ENCODE data around the gene PTPRQ. TPM values are rescaled to one million over a fixed set of nuclear protein-coding genes. Genes with fewer than 3 reads are reported as not detected.

Gene PTPRQ
- total and polyA plus RNA-seq, 2 experiments from 2014 or later = 0.11 to 0.18 TPM

DNA sequence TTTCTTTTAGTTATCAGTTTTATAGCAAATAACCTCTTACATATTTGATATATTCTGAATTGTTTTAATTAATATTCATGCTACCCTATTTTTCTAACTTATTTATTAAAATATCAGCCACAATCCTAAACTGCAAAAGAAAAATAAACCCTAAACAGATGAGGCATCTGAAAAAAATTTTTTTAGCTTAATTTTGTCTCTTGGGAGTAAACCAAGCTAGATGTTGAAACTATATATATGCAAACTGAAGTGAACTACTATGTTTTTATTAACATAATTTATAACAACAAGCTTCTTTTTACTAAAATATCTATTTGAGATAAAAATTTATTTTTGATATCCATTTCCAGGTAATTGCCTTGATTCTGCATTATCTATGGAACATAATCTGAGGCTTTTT is 87.6 kb downstream of the PTPRQ start:
- no peaks in the 10 kb centered on the region for H3F3A ChIP-seq (ENCODE audit: insufficient read depth)
- H3K9me2 ChIP-seq (ENCODE audit: insufficient read depth) = no peaks in the 10 kb centered on the region
- H3K27ac ChIP-seq = no peak overlapping the region
- no peaks in the 10 kb centered on the region for H3K79me2 ChIP-seq (ENCODE audit: insufficient read depth)
- TF ChIP-seq EZH2 (IDR thresholded peaks at IDR 0.05; ENCODE audit: insufficient read depth, poor library complexity, severe bottlenecking) = no peak
- no peak for TF ChIP-seq EZH2phosphoT487 (IDR thresholded peaks at IDR 0.05; ENCODE audit: insufficient read depth, low read depth)
- H3K9me3 ChIP-seq (ENCODE audit: low read depth) = no peaks in the 10 kb centered on the region
- no peak overlapping the region for H3K4me2 ChIP-seq (ENCODE audit: unreplicated experiment)
- no peak overlapping the region for H2AFZ ChIP-seq
- no peak for DNase-seq
- no peaks in the 10 kb centered on the region for H4K20me1 ChIP-seq (ENCODE audit: insufficient read depth)
- H3K27me3 ChIP-seq (replicated peaks; ENCODE audit: insufficient read depth) = no peaks in the 10 kb centered on the region
- no peak overlapping the region for H3K4me3 ChIP-seq
- no peak overlapping the region for H3K9ac ChIP-seq
- in situ Hi-C loops (cut with MboI) = no loop called here
- H3K4me1 ChIP-seq (ENCODE audit: insufficient read depth) = no peaks in the 10 kb centered on the region; the same call in 1 of the 2 replicates
- no peaks in the 10 kb centered on the region for H3K36me3 ChIP-seq (ENCODE audit: low read depth)

DNA sequence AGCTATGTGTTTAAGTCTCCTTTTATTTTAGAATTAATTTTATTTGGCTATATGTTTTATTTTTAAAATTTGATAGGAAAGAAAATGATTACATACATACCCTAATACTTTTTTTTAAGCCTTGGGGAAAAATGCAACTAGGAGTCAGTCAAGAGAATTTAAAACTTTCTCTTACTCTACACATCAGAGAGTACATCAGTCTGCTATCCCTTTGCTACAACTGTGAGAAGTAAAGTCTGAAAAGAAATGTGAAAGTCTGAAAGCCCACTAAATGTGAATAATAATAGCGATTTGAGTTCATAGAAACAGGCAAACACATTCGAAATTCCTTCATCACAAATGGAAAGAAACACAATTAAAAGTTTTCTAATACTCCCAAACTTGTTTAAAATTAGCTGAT is 95.0 kb downstream of the PTPRQ start:
- in situ Hi-C loops (cut with MboI) = no loop called here
- H3K27ac ChIP-seq = no peak overlapping the region
- no peaks in the 10 kb centered on the region for H3F3A ChIP-seq (ENCODE audit: insufficient read depth)
- no peaks in the 10 kb centered on the region for H4K20me1 ChIP-seq (ENCODE audit: insufficient read depth)
- H3K9ac ChIP-seq = no peak overlapping the region
- H3K9me2 ChIP-seq (ENCODE audit: insufficient read depth) = no peaks in the 10 kb centered on the region
- no peak for TF ChIP-seq EZH2 (IDR thresholded peaks at IDR 0.05; ENCODE audit: insufficient read depth, poor library complexity, severe bottlenecking)
- no peak for TF ChIP-seq EZH2phosphoT487 (IDR thresholded peaks at IDR 0.05; ENCODE audit: insufficient read depth, low read depth)
- H3K79me2 ChIP-seq (ENCODE audit: insufficient read depth) = no peaks in the 10 kb centered on the region
- H3K4me2 ChIP-seq (ENCODE audit: unreplicated experiment) = no peak overlapping the region
- WGBS, 2 experiments (ENCODE audit: low coverage in 1 of 2, low lambda C conversion rate in 2 of 2, missing lambda C conversion rate in 2 of 2) = 53 to 63% methylated on average over 2 of the region's 2 CpGs
- no peaks in the 10 kb centered on the region for H3K36me3 ChIP-seq (ENCODE audit: low read depth)
- H3K9me3 ChIP-seq (ENCODE audit: low read depth) = no peaks in the 10 kb centered on the region
- H3K4me1 ChIP-seq (ENCODE audit: insufficient read depth) = peaks cover 4% of the 10 kb centered on the region; the same call in 1 of the 2 replicates
- DNase-seq = no peak
- no peak overlapping the region for H3K4me3 ChIP-seq
- H2AFZ ChIP-seq = 0 out of 2 replicates have a peak overlapping the region, but pooled peaks have one; percentile 18
- no peaks in the 10 kb centered on the region for H3K27me3 ChIP-seq (replicated peaks; ENCODE audit: insufficient read depth)

- Histone ChIP-seq H3K27me3 (replicated peaks; ENCODE audit: insufficient read depth) (no peaks in the 10 kb centered on the region), H3K9me2 (ENCODE audit: insufficient read depth) (0 out of 2 replicates have a peak, but pooled peaks cover 4% of the 10 kb centered on the region), H3K9me3 (ENCODE audit: low read depth) (no peaks in the 10 kb centered on the region), H3K9ac (no peak overlapping the region), H3K4me1 (ENCODE audit: insufficient read depth) (peaks cover 29% of the 10 kb centered on the region), H3K27ac (no peak overlapping the region), H4K20me1 (ENCODE audit: insufficient read depth) (no peaks in the 10 kb centered on the region), H3K4me3 (no peak overlapping the region), H3K79me2 (ENCODE audit: insufficient read depth) (no peaks in the 10 kb centered on the region), H3K4me2 (ENCODE audit: unreplicated experiment) (no peak overlapping the region), H2AFZ (no peak overlapping the region), H3K36me3 (ENCODE audit: low read depth) (no peaks in the 10 kb centered on the region), H3F3A (ENCODE audit: insufficient read depth) (peaks cover 16% of the 10 kb centered on the region)
- no peak for DNase-seq
- 57 to 58% methylated on average over 3 of the region's 3 CpGs for WGBS, 2 experiments (ENCODE audit: low coverage in 1 of 2, low lambda C conversion rate in 2 of 2, missing lambda C conversion rate in 2 of 2)
- no peak for TF ChIP-seq EZH2phosphoT487 (IDR thresholded peaks at IDR 0.05; ENCODE audit: insufficient read depth, low read depth)
- no peak for TF ChIP-seq EZH2 (IDR thresholded peaks at IDR 0.05; ENCODE audit: insufficient read depth, poor library complexity, severe bottlenecking)
- in situ Hi-C loops (cut with MboI) = no loop called here
Observed at GRCh38 chr12:80549298-80549697, 105.3 kb downstream of the PTPRQ start.

DNA sequence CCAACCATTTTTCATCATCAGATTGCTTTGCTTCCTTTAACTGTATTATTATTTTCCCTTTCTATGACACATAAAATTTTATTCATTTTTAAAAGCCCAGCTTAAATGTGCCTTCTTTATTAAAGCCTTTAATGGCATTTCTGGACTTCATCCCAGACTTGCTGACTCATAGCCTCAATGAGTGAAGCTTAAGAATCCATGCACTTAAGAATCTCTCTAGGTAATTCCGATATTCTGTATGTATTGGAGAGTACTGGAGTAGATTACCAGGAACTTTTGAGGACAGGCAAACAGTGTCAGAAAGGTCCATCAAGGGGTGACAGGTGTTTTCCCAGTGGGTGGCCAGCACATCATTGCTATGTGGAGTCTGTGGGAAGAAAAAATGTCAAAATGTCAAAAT is 107.9 kb downstream of the PTPRQ start:
- in situ Hi-C loops (cut with MboI) = no loop called here

GRCh38 chr12:80553316-80553715 is 109.3 kb downstream of the PTPRQ start:
- H3K9me3 ChIP-seq (ENCODE audit: low read depth) = no peaks in the 10 kb centered on the region
- peak overlapping the region; percentile 58 for H3K4me2 ChIP-seq (ENCODE audit: unreplicated experiment)
- H4K20me1 ChIP-seq (ENCODE audit: insufficient read depth) = no peaks in the 10 kb centered on the region
- peaks cover 40% of the 10 kb centered on the region for H3K4me1 ChIP-seq (ENCODE audit: insufficient read depth)
- in situ Hi-C loops (cut with MboI) = no loop called here
- WGBS, 2 experiments (ENCODE audit: low coverage in 1 of 2, low lambda C conversion rate in 2 of 2, missing lambda C conversion rate in 2 of 2) = 1 to 8% methylated on average over 3 of the region's 3 CpGs
- peak overlapping the region; percentile 46 for H3K27ac ChIP-seq
- H2AFZ ChIP-seq = no peak overlapping the region
- no peaks in the 10 kb centered on the region for H3K79me2 ChIP-seq (ENCODE audit: insufficient read depth)
- H3K9me2 ChIP-seq (ENCODE audit: insufficient read depth) = 0 out of 2 replicates have a peak, but pooled peaks cover 4% of the 10 kb centered on the region
- no peak for TF ChIP-seq EZH2 (IDR thresholded peaks at IDR 0.05; ENCODE audit: insufficient read depth, poor library complexity, severe bottlenecking)
- TF ChIP-seq EZH2phosphoT487 (IDR thresholded peaks at IDR 0.05; ENCODE audit: insufficient read depth, low read depth) = no peak
- H3K36me3 ChIP-seq (ENCODE audit: low read depth) = no peaks in the 10 kb centered on the region
- DNase-seq = peak; percentile 94
- H3F3A ChIP-seq (ENCODE audit: insufficient read depth) = peaks cover 16% of the 10 kb centered on the region
- no peak overlapping the region for H3K9ac ChIP-seq
- no peak overlapping the region for H3K4me3 ChIP-seq
- no peaks in the 10 kb centered on the region for H3K27me3 ChIP-seq (replicated peaks; ENCODE audit: insufficient read depth)

More for the DNA sequence above, 107.9 kb downstream of the PTPRQ start:
- Histone ChIP-seq H2AFZ (no peak overlapping the region), H3K4me1 (ENCODE audit: insufficient read depth) (peaks cover 37% of the 10 kb centered on the region), H3K9me3 (ENCODE audit: low read depth) (no peaks in the 10 kb centered on the region), H3K4me2 (ENCODE audit: unreplicated experiment) (peak overlapping the region; percentile 62), H3K9me2 (ENCODE audit: insufficient read depth) (0 out of 2 replicates have a peak, but pooled peaks cover 4% of the 10 kb centered on the region), H3K79me2 (ENCODE audit: insufficient read depth) (no peaks in the 10 kb centered on the region), H3K27ac (no peak overlapping the region), H3F3A (ENCODE audit: insufficient read depth) (peaks cover 16% of the 10 kb centered on the region), H4K20me1 (ENCODE audit: insufficient read depth) (no peaks in the 10 kb centered on the region), H3K36me3 (ENCODE audit: low read depth) (no peaks in the 10 kb centered on the region), H3K9ac (no peak overlapping the region), H3K27me3 (replicated peaks; ENCODE audit: insufficient read depth) (no peaks in the 10 kb centered on the region), H3K4me3 (no peak overlapping the region)
- TF ChIP-seq EZH2phosphoT487 (IDR thresholded peaks at IDR 0.05; ENCODE audit: insufficient read depth, low read depth) (no peak), EZH2 (IDR thresholded peaks at IDR 0.05; ENCODE audit: insufficient read depth, poor library complexity, severe bottlenecking) (no peak)
- peak; percentile 93 for DNase-seq
- 0% methylated on average over 1 of the region's 1 CpG for WGBS, 2 experiments (ENCODE audit: low coverage in 1 of 2, low lambda C conversion rate in 2 of 2, missing lambda C conversion rate in 2 of 2)

Measured in GM23248 (cell line).